Choroid plexus epithelial cell (primary cell): ENCODE data around the gene ZFP92.

Source experiments
- DNase-seq: peaks from one replicate; pipeline ENCODE4 v3.0.0-alpha.2; 2010; ENCODE audit warnings: low read depth
- H3K4me3 ChIP-seq: 2 replicates; pipeline ENCODE4 v1.5.1; 2011; ENCODE audit warnings: low read depth, mild to moderate bottlenecking, control low read depth, low read length, moderate library complexity
- CTCF ChIP-seq: conservative IDR thresholded peaks from 2 replicates; pipeline ENCODE4 v1.5.1; 2011; ENCODE audit warnings: low read depth, mild to moderate bottlenecking, control low read depth, inconsistent platforms, low read length, moderate library complexity

ZFP92 gene

GRCh38 chrX:153371256-153371655 is 40.0 kb upstream of the ZFP92 start:
- H3K4me3 ChIP-seq, result no peak overlapping the region
- peak; percentile 47 for DNase-seq
- no peak for TF ChIP-seq CTCF

- H3K4me3 ChIP-seq, result no peak overlapping the region
- DNase-seq, result no peak
- TF ChIP-seq CTCF, result no peak
These were observed 38.3 kb upstream of the ZFP92 start for GRCh38 chrX:153372949-153373348.

GRCh38 chrX:153374426-153374825 is 36.8 kb upstream of the ZFP92 start:
- peak; percentile 11 for DNase-seq
- no peak overlapping the region for H3K4me3 ChIP-seq
- TF ChIP-seq CTCF, result peak; percentile 39

- H3K4me3 ChIP-seq, result no peak overlapping the region
- TF ChIP-seq CTCF, result no peak
- DNase-seq, result no peak
These were observed 35.7 kb upstream of the ZFP92 start for GRCh38 chrX:153375571-153375970.

- no peak for TF ChIP-seq CTCF
- no peak for DNase-seq
- no peak overlapping the region for H3K4me3 ChIP-seq
These were observed 33.5 kb upstream of the ZFP92 start for GRCh38 chrX:153377727-153378126.

- DNase-seq, result no peak
- TF ChIP-seq CTCF, result no peak
- no peak overlapping the region for H3K4me3 ChIP-seq
These were observed 32.7 kb upstream of the ZFP92 start for GRCh38 chrX:153378607-153379006.

- no peak for DNase-seq
- TF ChIP-seq CTCF, result no peak
These were observed 31.8 kb upstream of the ZFP92 start for GRCh38 chrX:153379508-153379907.

More at GRCh38 chrX:153379508-153379907, 31.8 kb upstream of the ZFP92 start:
- no peak overlapping the region for H3K4me3 ChIP-seq
